IMR-90 (cell line): Measurements from ENCODE around the gene KCTD19. TPM values are rescaled to one million over a fixed set of nuclear protein-coding genes. Genes with fewer than 3 reads are reported as not detected.

ENCODE experiments used
- ATAC-seq: fragments of 200-7000 bp; cut with Tn5 transposase; 2 replicates; pipeline ENCODE4 v1.9.1; 2020; ENCODE audit warnings: low read depth, mild to moderate bottlenecking, moderate library complexity
- BruUV-seq: library from RNA; stranded (reverse); fragments of 400-500 nt; replicated peaks from 2 replicates; lab custom pipeline; 2021; lab: Mats Ljungman, UMichigan
- CTCF ChIA-PET: fragments of 300-600 bp; formaldehyde crosslinking; extraction: SDS; loops from one replicate; lab custom pipeline; 2021; ENCODE audit warnings: antibody characterized with exemption; lab: Yijun Ruan, JAX
- POLR2A ChIA-PET: fragments of 300-600 bp; sonication (Branson Sonifier 250); formaldehyde crosslinking; loops from one replicate; lab custom pipeline; 2022; ENCODE audit warnings: antibody characterized with exemption; ENCODE audit not compliant: unreplicated experiment; lab: Charles Lee
- DNase-seq: peaks from one replicate; pipeline ENCODE4 v3.0.0; 2013
- H2AFZ ChIP-seq: replicated peaks from 2 replicates; pipeline ENCODE3; 2013; ENCODE audit warnings: low read length, mild to moderate bottlenecking; ENCODE audit not compliant: poor library complexity
- H2AK5ac ChIP-seq: 2 replicates; pipeline ENCODE4 v1.6.1; 2013; ENCODE audit warnings: low read depth, low read length, inconsistent platforms
- H2AK9ac ChIP-seq: replicated peaks from 2 replicates; pipeline ENCODE3; 2013; ENCODE audit warnings: mild to moderate bottlenecking, low read depth, low read length, moderate library complexity; ENCODE audit not compliant: poor library complexity
- H2BK120ac ChIP-seq: 2 replicates; pipeline ENCODE4 v1.6.1; 2013; ENCODE audit warnings: low read depth, low read length, inconsistent platforms
- H2BK15ac ChIP-seq: 3 replicates; pipeline ENCODE4 v1.6.1; 2013; ENCODE audit warnings: low read depth, low read length, inconsistent platforms
- H2BK20ac ChIP-seq: 2 replicates; pipeline ENCODE4 v1.6.1; 2013; ENCODE audit warnings: low read depth, mild to moderate bottlenecking, inconsistent platforms, low read length, moderate library complexity
- H2BK5ac ChIP-seq: 2 replicates; pipeline ENCODE4 v1.6.1; 2013; ENCODE audit warnings: mild to moderate bottlenecking, low read depth, low read length, inconsistent platforms; ENCODE audit not compliant: poor library complexity, severe bottlenecking
- H3K14ac ChIP-seq: replicated peaks from 2 replicates; pipeline ENCODE4 v1.6.1; 2013; ENCODE audit warnings: low read depth, low read length, inconsistent platforms
- H3K18ac ChIP-seq: 2 replicates; pipeline ENCODE4 v1.6.1; 2013; ENCODE audit warnings: low read depth, low read length, control low read depth
- H3K23ac ChIP-seq: 2 replicates; pipeline ENCODE4 v1.6.1; 2013; ENCODE audit warnings: low read depth, low read length, inconsistent platforms
- H3K27ac ChIP-seq: 2 replicates; pipeline ENCODE4 v1.5.1; 2013; ENCODE audit warnings: mild to moderate bottlenecking, control low read depth, low read length; ENCODE audit not compliant: insufficient read depth
- H3K27me3 ChIP-seq: 2 replicates; pipeline ENCODE4 v1.6.1; 2013; ENCODE audit warnings: low read length; ENCODE audit not compliant: control insufficient read depth, insufficient read depth
- H3K36me3 ChIP-seq: 2 replicates; pipeline ENCODE4 v1.6.1; 2013; ENCODE audit warnings: low read length, mixed read lengths; ENCODE audit not compliant: control insufficient read depth, insufficient read depth
- H3K4ac ChIP-seq: 2 replicates; pipeline ENCODE4 v1.6.1; 2013; ENCODE audit warnings: low read depth, low read length, inconsistent platforms
- H3K4me1 ChIP-seq: 2 replicates; pipeline ENCODE4 v1.6.1; 2013; ENCODE audit warnings: low read length, mixed read lengths; ENCODE audit not compliant: control insufficient read depth, insufficient read depth
- H3K4me2 ChIP-seq: 2 replicates; pipeline ENCODE4 v1.6.1; 2013; ENCODE audit warnings: low read depth, mild to moderate bottlenecking, control low read depth, low read length, moderate library complexity
- H3K4me3 ChIP-seq: 2 replicates; pipeline ENCODE4 v1.5.1; 2013; ENCODE audit warnings: low read depth, mild to moderate bottlenecking, control low read depth, low read length, moderate library complexity; ENCODE audit not compliant: insufficient read depth
- H3K56ac ChIP-seq: 2 replicates; pipeline ENCODE4 v1.6.1; 2013; ENCODE audit warnings: low read length, inconsistent platforms; ENCODE audit not compliant: insufficient read depth; ENCODE audit errors: extremely low read depth
- H3K79me1 ChIP-seq, 2 experiments: 2 replicates each; pipeline ENCODE4 v1.6.1; 2013; ENCODE audit warnings: low read length in 2 of 2, inconsistent platforms in 1 of 2, low read depth in 1 of 2
- H3K9ac ChIP-seq: 2 replicates; pipeline ENCODE4 v1.6.1; 2013; ENCODE audit warnings: low read depth, low read length, control low read depth
- H3K9me1 ChIP-seq: 2 replicates; pipeline ENCODE4 v1.6.1; 2013; ENCODE audit warnings: low read length, inconsistent platforms; ENCODE audit not compliant: insufficient read depth
- H3K9me3 ChIP-seq: 2 replicates; pipeline ENCODE4 v1.6.1; 2013; ENCODE audit warnings: low read length; ENCODE audit not compliant: control insufficient read depth, insufficient read depth
- H4K20me1 ChIP-seq: 2 replicates; pipeline ENCODE4 v1.6.1; 2013; ENCODE audit warnings: low read length, inconsistent platforms; ENCODE audit not compliant: insufficient read depth
- H4K5ac ChIP-seq: 2 replicates; pipeline ENCODE4 v1.6.1; 2013; ENCODE audit warnings: mild to moderate bottlenecking, low read depth, low read length, control low read depth
- H4K8ac ChIP-seq, 2 experiments: 2 replicates each; pipeline ENCODE4 v1.6.1; 2013; ENCODE audit warnings: low read depth in 2 of 2, low read length in 2 of 2, control low read depth in 1 of 2, inconsistent platforms in 1 of 2
- H4K91ac ChIP-seq: 2 replicates; pipeline ENCODE4 v1.6.1; 2013; ENCODE audit warnings: low read depth, low read length, inconsistent platforms; ENCODE audit not compliant: insufficient read depth
- BHLHE40 ChIP-seq: fragments of 150-350 bp; IDR thresholded peaks from 2 replicates; pipeline ENCODE4 v1.6.1; 2016; ENCODE audit warnings: mild to moderate bottlenecking, low read depth, low read length
- CHD1 ChIP-seq: IDR thresholded peaks from 2 replicates; pipeline ENCODE4 v1.6.1; 2012; ENCODE audit warnings: low read depth, low read length, improper control_type of control experiment
- CTCF ChIP-seq: conservative IDR thresholded peaks from 2 replicates; pipeline ENCODE4 v1.5.1; 2012; ENCODE audit warnings: mild to moderate bottlenecking, low read depth, low read length, improper control_type of control experiment
- ELK1 ChIP-seq: fragments of 150-350 bp; IDR thresholded peaks from 2 replicates; pipeline ENCODE4 v1.6.1; 2016; ENCODE audit warnings: low read depth, mild to moderate bottlenecking, low read length, moderate library complexity, borderline replicate concordance
- MAZ ChIP-seq: IDR thresholded peaks from 2 replicates; pipeline ENCODE4 v1.6.1; 2012; ENCODE audit warnings: low read depth, mild to moderate bottlenecking, low read length, improper control_type of control experiment, moderate library complexity, borderline replicate concordance
- NFE2L2 ChIP-seq: fragments of 150-350 bp; IDR thresholded peaks from 2 replicates; pipeline ENCODE4 v1.6.1; 2016; ENCODE audit warnings: low read depth, mild to moderate bottlenecking, low read length
- POLR2A ChIP-seq: IDR thresholded peaks from 2 replicates; pipeline ENCODE4 v1.6.1; 2012; ENCODE audit warnings: mild to moderate bottlenecking, low read depth, low read length
- RCOR1 ChIP-seq: IDR thresholded peaks from 2 replicates; pipeline ENCODE4 v1.6.1; 2012; ENCODE audit warnings: mild to moderate bottlenecking, low read length, improper control_type of control experiment; ENCODE audit not compliant: insufficient replicate concordance
- USF2 ChIP-seq: fragments of 150-350 bp; IDR thresholded peaks from 2 replicates; pipeline ENCODE4 v1.6.1; 2017; ENCODE audit warnings: mild to moderate bottlenecking, antibody characterized with exemption, low read length, low read depth
- WGBS, 2 experiments: methylation state at CpG; one replicate each; pipeline versions ENCODE4 v1.1.5 to v1.1.7; 2013; ENCODE audit warnings: missing lambda C conversion rate in 2 of 2; ENCODE audit not compliant: insufficient read length in 1 of 2; ENCODE audit errors: extremely low coverage in 2 of 2; 5-methylcytosine and 5-hydroxymethylcytosine counted together
- dilution Hi-C: fragments of 300-500 bp; cut with HindIII; formaldehyde crosslinking; loops from one replicate; pipeline ENCODE4 v1.14.3; 2018; ENCODE audit warnings: low sequenced_read_pairs; ENCODE audit not compliant: unreplicated experiment
- in situ Hi-C: fragments of 300-500 bp; cut with MboI; formaldehyde crosslinking; loops from 3 replicates; pipeline ENCODE4 v1.14.3; 2019; ENCODE audit warnings: low sequenced_read_pairs, inconsistent platforms, mixed read lengths
- intact Hi-C: fragments of 100-400 bp; cut with micrococcal nuclease; formaldehyde crosslinking; loops from 2 replicates; pipeline ENCODE4 v1.10.0; 2022
- polyA plus RNA-seq, 3 experiments: library from polyadenylated mRNA; depleted of rRNA; stranded (reverse); fragments of >200 nt; gene quantifications; 2 replicates each; pipeline ENCODE4 v1.2.3, GENCODE V29; 2012; ENCODE audit warnings: low replicate concordance in 1 of 3
- total RNA-seq: library from RNA; depleted of rRNA; stranded (reverse); fragments of >200 nt; gene quantifications from 2 replicates; pipeline ENCODE4 v1.2.3, GENCODE V29; 2012

The KCTD19 gene
- total and polyA plus RNA-seq, 2 of the 4 experiments (the other 2 are of a cell fraction), result under 0.01 to 0.07 TPM

GRCh38 chr16:67277999-67278772 is 48.4 kb downstream of the KCTD19 start (continued):
- TF ChIP-seq BHLHE40, result no peak
- no peak for TF ChIP-seq NFE2L2
- TF ChIP-seq POLR2A, result peak; percentile 61

- H2AFZ ChIP-seq, result peak overlapping the region; percentile 24
- ChIA-PET CTCF (no interaction called here), POLR2A (interaction anchor here (0.5 kb wide), 1 partner anchor 124 kb away, joined by 3 read pairs; no protein-coding TSS in a partner anchor)
- H4K8ac ChIP-seq, result peak overlapping the region; percentile 79 to 94
- ATAC-seq, result peak; percentile 73
- peak overlapping the region; percentile 99 for H3K4ac ChIP-seq
- dilution Hi-C loops (no loop called here), intact Hi-C loops (loop anchor here (1.0 kb wide), 1 partner anchor 34 kb away; no protein-coding TSS in a partner anchor), in situ Hi-C loops (no loop called here)
- peak overlapping the region; percentile 91 for H3K27ac ChIP-seq
- peak overlapping the region; percentile 99 for H2BK20ac ChIP-seq
- peaks cover 13 to 33% of the 10 kb centered on the region in 2 experiments; a peak in 3 of 4 replicates for H3K79me1 ChIP-seq
- peak overlapping the region; percentile 92 for H3K56ac ChIP-seq
- H2BK15ac ChIP-seq, result peak overlapping the region; percentile 99
- H3K14ac ChIP-seq, result peak overlapping the region; percentile 78
- peak overlapping the region; percentile 68 for H3K4me2 ChIP-seq
- H3K18ac ChIP-seq, result peak overlapping the region; percentile 66
- H4K91ac ChIP-seq, result peak overlapping the region; percentile 97
- H3K36me3 ChIP-seq, result peaks cover 3% of the 10 kb centered on the region; the same call in 1 of the 2 replicates
- no peaks in the 10 kb centered on the region for H3K9me3 ChIP-seq
- 37% methylated on average over 3 of the region's 4 CpGs; no CpG with 5 or more reads in 1 of the 2 experiments for WGBS, 2 experiments
- H2BK120ac ChIP-seq, result peak overlapping the region; percentile 99
- H3K27me3 ChIP-seq, result no peaks in the 10 kb centered on the region
- H4K20me1 ChIP-seq, result 0 out of 2 replicates have a peak, but pooled peaks cover 4% of the 10 kb centered on the region
- H2AK5ac ChIP-seq, result peak overlapping the region; percentile 99
- H3K23ac ChIP-seq, result peak overlapping the region; percentile 94
- peak overlapping the region; percentile 95 for H2BK5ac ChIP-seq
- DNase-seq, result peak; percentile 100
- BruUV-seq, result TSS peak; percentile 30
- H2AK9ac ChIP-seq, result peak overlapping the region; percentile 94
- H3K4me1 ChIP-seq, result peaks cover 24% of the 10 kb centered on the region
- peak overlapping the region; percentile 34 for H3K9ac ChIP-seq
- peaks cover 24% of the 10 kb centered on the region for H3K9me1 ChIP-seq
- no peak overlapping the region for H3K4me3 ChIP-seq
- H4K5ac ChIP-seq, result peak overlapping the region; percentile 58
- no peak for TF ChIP-seq USF2
- TF ChIP-seq CTCF, result no peak
- TF ChIP-seq NFE2L2, result 0 out of 2 replicates have a peak, but pooled peaks have one; percentile 1
- peak; percentile 10 for TF ChIP-seq RCOR1
- TF ChIP-seq ELK1, result no peak
- peak; percentile 63 for TF ChIP-seq CHD1
- TF ChIP-seq MAZ, result peak; percentile 69; the same call in 1 of the 2 replicates
These were observed 49.1 kb downstream of the KCTD19 start for GRCh38 chr16:67277294-67277998.
